Loucy (cell line): ENCODE results near the gene FGL2.

Source experiments
- H2AFZ ChIP-seq: fragments of 200-600 bp; sonication (generic); 2 replicates; pipeline ENCODE4 v1.6.0; 2016; ENCODE audit warnings: antibody characterized with exemption, mild to moderate bottlenecking, low read length, moderate library complexity
- H3F3A ChIP-seq: fragments of 200-600 bp; 2 replicates; pipeline ENCODE4 v1.6.0; 2016; ENCODE audit warnings: antibody characterized with exemption, low read depth, mild to moderate bottlenecking
- H3K27me3 ChIP-seq: fragments of 200-600 bp; sonication (generic); 2 replicates; pipeline ENCODE4 v1.6.1; 2014; ENCODE audit warnings: low read length, mild to moderate bottlenecking; ENCODE audit not compliant: insufficient read depth, poor library complexity, severe bottlenecking
- H3K36me3 ChIP-seq: fragments of 200-600 bp; sonication (generic); 2 replicates; pipeline ENCODE4 v1.6.1; 2016; ENCODE audit warnings: low read length; ENCODE audit not compliant: insufficient read depth
- H3K4me1 ChIP-seq: fragments of 200-600 bp; sonication (generic); 2 replicates; pipeline ENCODE4 v1.5.1; 2014; ENCODE audit warnings: low read length, mild to moderate bottlenecking; ENCODE audit not compliant: insufficient read depth, poor library complexity, severe bottlenecking
- H3K4me2 ChIP-seq: fragments of 200-600 bp; sonication (generic); 2 replicates; pipeline ENCODE4 v1.6.0; 2014; ENCODE audit warnings: antibody characterized with exemption, low read length, low read depth, mild to moderate bottlenecking; ENCODE audit not compliant: poor library complexity, severe bottlenecking
- H3K4me3 ChIP-seq: fragments of 200-600 bp; sonication (generic); 2 replicates; pipeline ENCODE4 v1.5.1; 2014; ENCODE audit warnings: low read length, mild to moderate bottlenecking, mixed read lengths; ENCODE audit not compliant: poor library complexity, severe bottlenecking
- H3K79me2 ChIP-seq: fragments of 200-600 bp; sonication (generic); 2 replicates; pipeline ENCODE4 v1.6.1; 2014; ENCODE audit warnings: low read length; ENCODE audit not compliant: insufficient read depth
- H3K9ac ChIP-seq: fragments of 200-600 bp; sonication (generic); 2 replicates; pipeline ENCODE4 v1.6.0; 2014; ENCODE audit warnings: mild to moderate bottlenecking, low read depth, low read length, moderate library complexity; ENCODE audit not compliant: poor library complexity, severe bottlenecking
- H3K9me2 ChIP-seq: fragments of 200-600 bp; sonication (generic); replicated peaks from 2 replicates; pipeline ENCODE4 v1.6.1; 2016; ENCODE audit warnings: low read depth, low read length, mixed read lengths
- H3K9me3 ChIP-seq: fragments of 200-600 bp; sonication (generic); 2 replicates; pipeline ENCODE4 v1.6.1; 2014; ENCODE audit warnings: mild to moderate bottlenecking, antibody characterized with exemption, low read length, low read depth; ENCODE audit not compliant: insufficient read depth
- H4K20me1 ChIP-seq: fragments of 200-600 bp; sonication (generic); 2 replicates; pipeline ENCODE4 v1.6.0; 2014; ENCODE audit warnings: antibody characterized with exemption, low read length, mild to moderate bottlenecking; ENCODE audit not compliant: insufficient read depth, poor library complexity, severe bottlenecking
- CTCF ChIP-seq: fragments of 200-600 bp; sonication (generic); conservative IDR thresholded peaks from 2 replicates; pipeline ENCODE4 v1.5.1; 2014; ENCODE audit warnings: mild to moderate bottlenecking, antibody characterized with exemption, low read length
- EZH2phosphoT487 ChIP-seq: fragments of 200-600 bp; IDR thresholded peaks from 2 replicates; pipeline ENCODE4 v1.6.1; 2018; ENCODE audit warnings: antibody characterized with exemption, mild to moderate bottlenecking, moderate library complexity, borderline replicate concordance

FGL2 gene

GRCh38 chr7:77246026-77246640, 46.5 kb upstream of the FGL2 start:
- Histone ChIP-seq H3K9me2 (no peaks in the 10 kb centered on the region), H3K9ac (no peak overlapping the region), H3K4me1 (peaks cover 7% of the 10 kb centered on the region), H3K4me3 (no peak overlapping the region), H3K27me3 (no peaks in the 10 kb centered on the region), H3K4me2 (no peak overlapping the region), H3K9me3 (no peaks in the 10 kb centered on the region), H3K79me2 (no peaks in the 10 kb centered on the region), H3F3A (no peaks in the 10 kb centered on the region), H4K20me1 (no peaks in the 10 kb centered on the region), H2AFZ (no peak overlapping the region), H3K36me3 (no peaks in the 10 kb centered on the region)
- TF ChIP-seq EZH2phosphoT487, result no peak
- no peak for TF ChIP-seq CTCF

GRCh38 chr7:77245015-77245755, 45.6 kb upstream of the FGL2 start:
- no peaks in the 10 kb centered on the region for H3K27me3 ChIP-seq
- H2AFZ ChIP-seq, result no peak overlapping the region
- no peaks in the 10 kb centered on the region for H3K79me2 ChIP-seq
- no peak for TF ChIP-seq EZH2phosphoT487
- TF ChIP-seq CTCF, result no peak
- H4K20me1 ChIP-seq, result no peaks in the 10 kb centered on the region
- H3K4me1 ChIP-seq, result peaks cover 9% of the 10 kb centered on the region
- H3F3A ChIP-seq, result no peaks in the 10 kb centered on the region
- no peaks in the 10 kb centered on the region for H3K9me2 ChIP-seq
- H3K4me2 ChIP-seq, result no peak overlapping the region
- no peaks in the 10 kb centered on the region for H3K36me3 ChIP-seq
- H3K9ac ChIP-seq, result no peak overlapping the region
- no peaks in the 10 kb centered on the region for H3K9me3 ChIP-seq
- H3K4me3 ChIP-seq, result no peak overlapping the region

- Histone ChIP-seq H3K27me3 (no peaks in the 10 kb centered on the region), H3K36me3 (no peaks in the 10 kb centered on the region), H3K4me3 (no peak overlapping the region), H3K9ac (no peak overlapping the region), H3K79me2 (no peaks in the 10 kb centered on the region), H4K20me1 (no peaks in the 10 kb centered on the region), H2AFZ (no peak overlapping the region), H3K9me2 (no peaks in the 10 kb centered on the region), H3K9me3 (no peaks in the 10 kb centered on the region), H3K4me2 (no peak overlapping the region), H3F3A (no peaks in the 10 kb centered on the region), H3K4me1 (peaks cover 17% of the 10 kb centered on the region)
- TF ChIP-seq EZH2phosphoT487, result no peak
- no peak for TF ChIP-seq CTCF
Observed at GRCh38 chr7:77244222-77244934, 44.8 kb upstream of the FGL2 start.
